NCI-H345 treated with DMSO at 0.1 percent for 48 hours (cell line): ENCODE measurements around the gene AMBRA1.

ENCODE experiments used
- DNase-seq: peaks from one replicate; lab custom pipeline; 2025; ENCODE audit not compliant: unreplicated experiment; lab: John Stamatoyannopoulos, UW

AMBRA1 gene

DNA sequence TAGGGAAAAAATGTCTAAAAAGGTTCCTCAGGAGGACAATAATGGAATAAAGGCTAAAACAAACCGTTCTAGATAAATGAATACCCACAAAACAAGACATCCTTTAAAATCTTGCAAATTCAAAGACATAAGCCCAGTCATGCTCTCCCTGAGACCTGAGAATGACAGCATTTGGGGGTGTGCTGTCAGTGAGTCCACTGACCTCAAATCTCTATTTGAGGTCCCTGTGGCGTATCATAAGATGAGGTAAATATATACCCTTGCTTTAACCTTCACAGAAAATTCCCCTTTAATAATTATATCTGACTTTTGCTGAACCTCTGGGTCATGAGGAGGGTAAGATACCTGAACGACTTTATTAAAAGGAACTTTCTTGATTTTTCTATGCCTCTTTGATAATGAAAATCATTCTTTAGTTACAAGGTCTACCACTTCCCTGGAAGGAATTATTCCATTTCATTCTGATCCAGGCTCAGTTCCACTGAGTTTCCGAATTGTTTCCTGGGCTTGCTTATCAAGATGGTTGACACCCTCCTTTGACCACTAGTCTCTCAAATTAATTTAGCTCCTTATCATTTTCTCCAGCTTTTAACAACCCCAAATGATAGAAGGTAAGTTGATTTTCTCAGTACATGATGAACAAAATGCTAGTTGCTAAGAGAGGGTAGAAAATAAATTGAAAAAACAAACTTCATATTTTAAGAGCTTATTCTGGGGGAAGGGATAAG, 148.5 kb downstream of the AMBRA1 start:
- DNase-seq: no peak

DNA sequence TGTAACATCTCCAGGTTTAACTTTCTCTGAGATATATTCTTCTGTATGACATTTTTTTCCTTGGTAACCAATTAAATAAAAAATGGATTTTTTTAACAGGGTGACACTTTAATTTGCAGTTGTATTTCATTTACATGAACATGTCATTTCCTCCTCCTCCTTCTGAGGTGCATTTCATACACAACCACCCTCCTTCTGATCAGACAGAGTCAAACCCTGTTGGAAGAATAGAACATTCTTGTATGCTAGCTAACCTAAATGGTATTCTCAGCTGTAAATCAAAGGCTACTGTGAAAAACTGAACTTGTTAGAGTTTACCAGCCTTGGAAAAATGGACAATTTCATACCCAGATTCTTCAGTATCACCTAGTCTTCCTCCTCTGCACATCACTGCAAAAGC, 149.5 kb downstream of the AMBRA1 start:
- no peak for DNase-seq

DNA sequence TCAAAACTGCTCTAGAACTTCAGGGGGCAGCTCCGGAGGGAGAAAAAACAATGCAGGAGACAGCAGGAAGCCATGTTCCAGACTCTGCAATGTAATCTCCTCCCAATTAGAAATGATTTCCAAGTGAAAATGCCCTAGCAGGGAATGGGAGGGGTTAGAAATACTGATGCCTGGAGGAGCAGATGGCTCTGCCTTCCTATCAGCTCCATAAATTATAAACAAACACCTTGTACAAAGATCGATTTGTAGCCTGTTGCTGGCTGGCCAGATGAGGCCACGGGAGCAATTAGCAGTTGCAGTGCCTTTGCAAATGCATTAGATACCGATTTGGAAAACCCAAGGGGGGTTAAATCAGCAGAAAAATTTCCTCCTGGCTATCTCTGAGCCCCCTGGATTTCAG, 155.6 kb downstream of the AMBRA1 start:
- DNase-seq: no peak

DNA sequence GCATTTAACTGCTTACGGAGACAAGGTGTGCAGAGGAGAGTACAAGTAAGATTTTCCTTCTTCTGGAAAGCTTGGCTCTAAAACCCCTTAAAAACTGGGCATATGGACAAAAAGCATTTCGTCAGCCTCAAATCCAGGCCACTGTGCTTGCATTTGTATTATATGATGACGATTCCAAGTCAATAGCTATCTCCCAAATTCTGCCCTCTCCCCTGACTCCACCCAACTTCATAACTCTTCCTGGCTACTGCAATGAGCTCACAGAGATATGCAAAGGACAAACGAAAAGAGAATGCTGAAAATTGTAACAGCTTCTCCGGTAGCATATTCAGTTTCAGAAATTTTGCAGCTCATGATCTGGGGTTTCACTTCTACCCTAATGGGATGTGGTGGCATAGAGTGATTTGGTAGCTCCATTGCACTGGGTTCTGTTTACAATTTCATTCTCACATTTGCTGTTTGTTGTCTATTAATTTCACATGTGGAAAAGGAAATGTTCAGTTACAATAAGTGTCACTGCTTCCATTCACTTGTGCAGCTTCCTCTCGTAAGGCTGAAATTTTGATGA, 156.6 kb downstream of the AMBRA1 start:
- DNase-seq: no peak

DNA sequence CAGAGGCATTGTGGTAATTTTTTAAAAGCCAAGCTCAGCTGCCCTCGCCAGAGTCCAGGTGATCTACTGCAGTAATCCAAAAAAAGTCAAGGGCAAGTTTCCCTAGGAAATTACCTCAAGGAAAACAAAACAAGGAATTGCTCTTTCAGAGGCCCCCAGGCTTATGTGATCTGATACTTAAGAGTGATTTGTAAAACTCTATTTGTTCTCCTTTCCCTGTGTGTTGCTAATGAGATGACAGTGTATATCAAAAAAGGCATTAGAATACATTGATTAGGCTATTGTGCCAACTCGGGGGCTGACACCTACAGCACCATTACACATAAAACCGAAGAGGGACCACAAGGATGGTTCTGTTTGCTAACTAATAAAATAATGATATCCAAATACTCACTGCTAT, 157.7 kb downstream of the AMBRA1 start:
- DNase-seq: no peak

DNA sequence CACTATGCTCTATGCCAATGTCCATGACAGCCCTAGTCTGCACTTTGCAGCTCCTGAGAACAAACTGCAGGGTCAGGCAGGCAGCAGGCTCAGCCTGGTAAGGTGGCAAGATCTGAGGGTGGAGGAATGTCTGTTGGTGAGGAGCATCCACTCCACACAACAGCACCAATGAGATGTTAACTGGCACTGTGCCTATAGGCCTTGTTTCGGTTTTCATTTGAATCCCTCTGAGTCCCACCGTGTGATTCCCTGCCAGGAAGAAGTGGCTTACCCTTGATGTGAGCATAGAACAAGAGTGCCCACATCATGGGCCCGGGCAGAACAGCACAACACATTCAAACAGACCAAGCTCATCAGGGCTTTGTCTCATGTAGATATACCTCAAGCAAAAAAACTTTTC, 158.1 kb downstream of the AMBRA1 start:
- no peak for DNase-seq

DNA sequence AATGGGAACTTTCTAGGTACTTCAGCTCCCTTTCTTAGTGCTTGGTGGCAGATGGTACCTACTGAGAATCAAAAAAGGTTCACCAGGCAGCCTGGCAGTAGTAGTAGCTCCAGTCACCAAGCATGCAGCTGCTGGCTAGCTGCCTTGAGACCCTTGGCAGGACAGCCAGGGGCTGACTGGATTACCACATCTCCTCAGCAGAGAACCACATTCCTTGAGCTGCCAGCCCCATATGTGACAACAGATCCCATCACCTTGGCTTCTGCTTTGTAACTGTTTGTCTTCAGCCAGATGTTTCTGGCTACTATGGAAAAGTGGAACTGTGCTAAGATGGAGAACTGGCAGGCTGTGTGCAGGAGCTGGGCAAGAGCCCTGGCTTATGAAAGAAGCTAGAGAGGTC, 162.6 kb downstream of the AMBRA1 start:
- no peak for DNase-seq

DNA sequence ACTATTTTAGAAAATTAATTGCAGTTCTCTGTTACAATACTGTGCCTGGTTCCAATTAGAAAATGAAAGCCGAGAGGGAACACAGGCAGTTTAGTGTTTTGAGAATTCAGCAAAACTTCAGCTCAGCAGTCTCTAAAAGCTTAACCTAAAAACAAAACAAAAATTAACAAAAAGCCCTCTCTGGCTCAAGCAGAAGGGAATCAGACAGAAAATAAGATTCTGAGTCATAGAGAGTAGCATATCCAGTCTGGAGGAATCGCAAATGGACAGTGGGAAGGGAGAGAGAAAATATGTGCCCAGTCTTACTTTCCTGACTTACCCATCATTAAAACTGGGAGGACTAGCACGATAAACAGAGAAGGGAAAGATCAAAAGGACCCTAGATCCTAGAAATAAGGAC, 164.1 kb downstream of the AMBRA1 start:
- DNase-seq: no peak

DNA sequence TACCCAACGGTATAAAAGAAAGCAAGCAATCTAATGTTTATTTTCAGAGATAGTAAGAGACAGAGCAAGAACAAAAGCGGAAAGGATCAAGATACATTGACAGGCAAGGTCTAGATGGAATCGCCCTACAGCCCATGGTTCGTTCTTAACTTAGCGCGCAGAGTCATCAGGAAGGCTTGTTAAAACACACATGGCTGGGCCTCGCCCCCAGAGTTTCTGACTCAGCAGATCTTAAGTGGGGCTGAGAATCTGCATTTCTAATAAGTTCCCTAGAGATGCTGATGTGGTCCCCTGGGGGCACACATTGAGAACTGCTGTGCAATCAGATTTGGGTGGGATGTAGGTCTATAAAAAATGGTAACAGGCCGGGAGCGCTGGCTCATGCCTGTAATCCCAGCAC, 166.5 kb downstream of the AMBRA1 start:
- no peak for DNase-seq

DNA sequence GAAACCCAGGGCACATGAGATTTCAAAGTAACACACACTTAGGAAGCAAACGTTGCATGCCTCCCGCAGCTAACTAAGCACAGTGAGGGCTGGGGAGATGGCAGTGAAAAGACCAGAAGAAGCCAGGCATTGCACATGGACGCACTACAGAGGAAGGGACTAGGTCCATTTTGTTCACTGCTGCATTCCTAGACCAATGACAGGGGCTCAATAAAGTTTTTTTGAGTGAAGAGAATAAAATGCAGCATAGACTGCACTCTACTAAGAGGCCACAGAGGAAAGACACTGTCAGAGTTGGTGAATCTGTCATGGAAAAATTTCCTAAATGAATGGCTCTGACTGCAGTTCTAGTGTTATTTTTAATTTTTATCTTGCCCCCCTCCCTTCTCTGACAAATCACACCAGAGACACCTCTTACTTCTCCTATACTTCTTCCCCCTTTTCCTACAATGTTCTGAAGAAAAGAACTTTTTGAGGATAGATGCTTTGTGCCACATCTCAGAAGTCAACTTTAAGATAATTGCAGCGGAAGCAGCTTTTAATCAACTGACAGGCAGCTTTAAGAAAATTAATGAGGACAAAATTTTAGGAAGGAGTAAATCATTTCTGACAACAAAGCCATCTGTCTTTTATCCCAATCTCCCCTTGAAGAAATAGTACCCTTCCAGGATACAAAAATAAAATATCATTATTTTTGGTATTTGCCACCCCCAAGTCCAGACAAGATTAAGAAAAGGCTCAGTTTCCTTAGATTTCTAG, 167.4 kb downstream of the AMBRA1 start:
- no peak for DNase-seq

DNA sequence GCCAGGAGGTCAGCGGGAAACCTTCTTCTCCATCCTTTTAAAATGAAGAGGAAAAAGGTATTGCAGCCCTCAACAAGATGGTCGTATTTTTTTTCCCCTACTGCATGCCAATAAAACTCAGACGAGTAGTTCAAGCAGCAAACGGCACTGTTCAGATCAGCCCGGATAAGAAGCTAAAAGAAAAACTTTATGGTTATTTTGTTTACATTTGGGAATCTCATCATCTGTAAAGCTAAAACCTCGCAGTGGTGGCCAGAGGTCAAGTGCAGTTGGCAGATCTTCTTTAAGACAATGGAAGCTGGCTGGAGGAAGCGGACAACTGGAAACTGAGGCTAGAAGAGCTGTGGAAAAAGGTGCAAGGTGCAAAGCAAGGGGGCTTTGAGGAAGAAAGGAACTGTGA, 171.2 kb downstream of the AMBRA1 start:
- DNase-seq: no peak

DNA sequence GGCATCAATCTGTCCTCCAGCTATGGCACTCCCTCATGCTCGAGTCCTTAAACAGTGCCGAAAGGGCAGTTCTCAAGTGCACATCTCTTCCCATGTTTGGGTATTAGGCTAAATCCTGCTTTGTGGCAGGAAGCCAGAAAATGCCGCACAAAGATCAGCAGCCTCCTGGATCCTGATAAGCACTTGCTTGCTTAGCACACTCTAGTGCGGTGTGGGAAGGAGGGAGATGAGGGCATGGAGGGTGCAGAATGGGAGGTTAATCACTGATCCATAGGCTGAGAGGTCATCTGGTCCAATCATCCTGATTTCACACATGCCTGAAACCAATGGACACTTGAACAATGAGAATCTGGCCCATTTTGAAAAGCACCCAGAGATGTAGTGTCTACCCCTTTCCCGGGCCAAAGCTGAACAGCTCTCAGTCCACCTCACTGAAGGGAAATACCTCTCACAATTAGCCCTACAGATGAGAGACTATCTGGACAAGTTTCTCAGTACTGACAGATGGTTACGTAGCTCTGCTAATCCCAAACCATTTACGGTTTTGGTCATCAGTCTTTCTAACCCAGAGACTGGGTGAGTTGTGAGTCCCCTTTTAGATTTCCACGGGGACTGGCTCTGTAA, 172.5 kb downstream of the AMBRA1 start:
- no peak for DNase-seq

DNA sequence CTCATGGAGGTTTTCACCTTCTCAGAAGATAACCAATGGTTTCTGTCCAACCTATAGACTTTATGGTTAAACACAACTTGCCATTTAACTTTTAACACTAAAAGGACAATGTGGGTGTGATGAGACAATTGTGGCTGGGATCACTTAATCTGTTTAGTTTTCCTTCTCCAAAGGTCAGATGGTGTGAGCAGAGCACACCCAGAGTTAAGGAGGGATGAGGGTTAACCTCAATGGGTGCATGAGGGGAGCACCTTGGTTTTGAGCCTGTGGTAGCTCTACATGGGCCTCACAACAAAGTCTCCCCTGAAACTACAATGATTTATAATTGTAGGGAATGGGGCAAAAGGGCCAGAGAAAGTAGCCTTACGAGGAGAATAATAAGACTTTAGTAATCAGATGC, 173.3 kb downstream of the AMBRA1 start:
- DNase-seq: no peak

DNA sequence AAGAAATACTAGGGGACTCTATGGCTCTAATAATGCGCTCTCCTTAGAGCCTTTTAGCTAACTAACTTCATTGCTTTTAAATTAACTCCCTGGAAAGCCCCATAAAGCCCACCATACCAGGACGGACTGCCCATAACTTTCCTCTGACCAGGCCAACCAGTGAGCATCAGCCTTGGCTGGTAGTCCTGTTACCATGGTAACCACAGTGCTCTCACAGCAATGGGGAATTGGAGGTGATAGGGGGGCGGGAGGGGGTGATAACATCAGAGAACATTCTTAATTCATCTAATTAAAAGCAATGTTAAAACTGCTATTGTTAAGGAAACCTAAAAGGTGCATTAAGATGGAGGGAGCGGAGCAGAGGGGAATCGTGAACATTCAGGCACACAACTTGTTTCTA, 175.1 kb downstream of the AMBRA1 start:
- no peak for DNase-seq

DNA sequence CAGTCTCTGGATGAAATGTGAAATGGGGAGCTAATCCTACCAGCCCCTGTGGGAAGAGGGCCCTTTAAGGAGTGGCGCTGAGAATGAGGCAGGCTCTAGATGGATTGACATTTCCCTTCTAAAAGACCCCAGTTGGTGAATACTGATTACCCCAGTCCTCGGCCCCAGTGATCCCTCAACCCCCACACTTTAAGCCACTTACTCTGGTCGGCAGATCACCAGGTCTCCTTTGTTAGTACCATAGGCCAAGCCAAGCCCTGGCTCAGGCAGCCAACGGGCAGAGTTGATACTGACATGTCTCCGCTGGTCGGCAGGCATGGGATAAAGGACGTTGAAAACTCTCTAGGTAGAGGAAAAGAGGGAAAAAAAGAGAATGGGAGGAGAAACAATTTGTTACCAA, 176.1 kb downstream of the AMBRA1 start:
- no peak for DNase-seq

DNA sequence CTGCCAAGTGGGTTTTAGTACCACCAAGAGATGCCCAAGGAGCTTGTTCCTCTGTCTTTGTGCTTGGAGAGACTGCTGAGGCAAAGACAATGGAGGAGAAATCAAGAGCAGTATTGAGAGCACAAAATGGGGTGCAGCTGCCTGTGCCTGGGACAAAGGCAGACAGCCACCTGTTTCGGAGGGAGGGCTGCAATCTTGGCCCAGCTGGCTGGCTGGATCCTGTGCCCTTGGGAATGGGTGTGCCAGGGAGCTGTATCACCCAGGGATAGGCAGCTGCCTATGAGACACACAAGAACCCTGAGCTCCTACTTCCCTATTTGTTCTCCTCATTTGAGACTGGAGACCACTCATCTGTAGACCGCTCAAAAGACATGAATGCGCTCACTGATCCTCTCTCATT, 178.9 kb downstream of the AMBRA1 start:
- DNase-seq: peak; percentile 96

DNA sequence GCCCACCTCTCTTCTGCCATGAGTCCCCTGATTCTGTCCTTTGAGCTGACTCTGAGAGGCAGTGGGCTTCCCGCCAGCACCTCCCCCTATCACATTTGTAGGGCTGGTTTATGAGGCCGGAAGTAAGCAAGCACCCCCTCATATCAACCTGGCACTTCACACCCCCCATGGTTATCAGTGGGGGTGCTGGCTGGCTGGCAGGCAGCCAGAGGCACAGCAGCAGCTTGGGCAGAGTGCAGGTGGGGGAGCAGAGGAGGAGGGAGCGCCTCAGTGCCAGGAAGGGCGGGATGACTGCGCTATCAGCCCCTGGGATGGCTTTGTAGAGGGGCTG, 179.4 kb downstream of the AMBRA1 start:
- peak; percentile 97 for DNase-seq

DNA sequence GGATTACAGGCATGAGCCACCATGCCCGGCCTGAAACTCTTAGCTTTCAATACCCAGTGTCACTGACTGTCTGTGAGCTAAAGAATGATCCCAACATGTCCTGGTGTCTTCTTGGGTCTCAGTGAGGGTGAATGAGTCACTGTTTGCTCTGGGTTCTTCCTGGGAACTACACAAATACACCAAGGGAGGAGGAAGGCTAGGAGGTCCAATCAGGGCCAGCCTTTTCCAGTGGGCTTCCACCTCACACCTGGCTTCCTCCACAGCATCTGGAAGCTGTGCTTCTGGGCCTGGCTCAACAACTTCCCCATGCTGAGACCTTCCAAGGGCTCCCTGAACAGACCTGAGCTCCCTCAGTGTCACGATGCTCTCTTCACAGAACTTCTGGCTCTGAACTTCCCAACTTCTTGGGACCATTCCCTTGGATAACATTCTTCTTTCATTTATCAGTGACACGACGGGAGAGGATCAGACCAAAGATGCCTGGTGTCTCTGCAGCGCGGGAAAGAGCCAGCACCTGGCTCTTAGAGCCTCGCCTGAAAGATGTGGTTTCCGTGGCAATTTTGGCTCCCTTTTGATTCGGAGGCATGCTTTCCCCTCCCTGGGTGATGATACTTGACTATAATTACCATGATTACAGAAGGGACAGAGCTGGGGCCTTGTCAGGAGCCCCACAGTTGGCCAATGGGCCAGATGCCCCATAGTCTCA, 179.9 kb downstream of the AMBRA1 start:
- DNase-seq: peak; percentile 97

DNA sequence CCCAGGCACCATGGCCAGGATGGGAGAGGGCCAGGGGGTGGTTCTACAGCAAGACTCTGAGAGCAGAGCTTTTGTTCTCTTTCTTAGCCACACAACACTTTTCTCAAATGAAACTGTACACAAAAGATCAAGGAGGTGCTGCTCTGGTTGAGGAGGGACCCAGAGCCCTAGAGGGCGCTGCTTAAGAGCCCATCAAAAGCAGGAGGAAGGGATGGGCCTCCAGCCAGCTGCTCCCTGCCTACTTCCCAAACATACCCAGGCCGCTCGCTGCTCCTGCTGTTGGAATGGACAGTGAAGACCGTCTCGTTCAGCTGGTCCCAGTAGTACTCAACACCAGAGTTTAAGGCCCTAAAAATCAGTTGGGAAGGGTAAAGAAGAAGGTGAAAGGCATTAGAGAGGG, 183.8 kb downstream of the AMBRA1 start:
- no peak for DNase-seq

DNA sequence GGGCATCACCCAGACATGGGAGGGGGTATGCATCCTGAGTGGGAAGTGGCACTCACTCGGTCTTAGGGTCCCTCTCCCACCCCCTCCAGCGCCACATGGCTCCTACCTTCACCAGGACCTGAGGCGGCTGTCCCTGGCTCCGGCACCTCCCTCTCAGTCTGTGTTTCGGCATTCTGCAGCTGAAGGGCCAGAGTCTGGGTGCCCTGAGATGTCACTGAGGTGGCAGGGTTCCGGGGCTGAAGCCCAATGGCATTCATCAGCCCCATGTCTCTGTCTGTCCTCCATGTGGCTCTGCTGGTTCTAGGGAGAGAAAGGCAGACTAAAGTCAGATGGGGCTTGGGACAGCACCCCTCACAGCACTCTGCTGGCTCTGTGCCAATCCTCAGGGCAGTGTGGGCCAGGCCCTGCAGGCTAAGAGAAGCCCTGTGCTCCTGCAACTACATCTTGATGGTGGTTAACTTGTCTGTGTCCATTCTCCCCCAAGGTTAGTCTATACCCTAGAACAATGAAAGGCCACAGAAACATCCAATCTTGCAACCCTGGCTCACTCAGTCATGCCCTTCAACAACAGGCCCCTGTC, 185.3 kb downstream of the AMBRA1 start:
- DNase-seq: no peak

DNA sequence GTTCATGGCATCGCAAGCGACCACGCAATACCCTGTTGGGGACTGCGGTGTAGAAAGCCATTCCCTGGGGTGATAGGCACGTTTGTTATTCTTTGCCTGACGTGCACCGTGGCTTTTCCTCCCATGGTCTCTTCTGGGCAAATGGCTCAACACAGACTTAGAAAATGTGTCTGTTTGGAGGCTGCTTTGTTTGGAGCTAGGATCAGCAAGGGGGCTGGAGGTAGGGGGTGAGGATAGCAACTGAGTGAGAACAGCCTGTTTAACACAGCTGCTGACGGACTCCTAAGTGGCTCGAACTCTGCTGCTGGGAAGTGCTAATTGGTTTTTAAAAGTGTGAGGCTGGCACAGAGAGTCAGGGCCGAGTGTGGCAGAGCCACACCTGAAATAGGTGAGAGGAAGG, 186.2 kb downstream of the AMBRA1 start:
- DNase-seq: no peak
